GM18517 (cell line): ENCODE measurements around the gene OPA1.

Source experiments
- ATAC-seq: cut with Tn5 transposase; IDR thresholded peaks from one replicate; pipeline ENCODE4 v1.9.1; 2021; ENCODE audit warnings: mild to moderate bottlenecking, moderate library complexity; ENCODE audit not compliant: unreplicated experiment

Gene OPA1

GRCh38 chr3:193693774-193694173 is 100.8 kb downstream of the OPA1 start:
- ATAC-seq, result no peak

- no peak for ATAC-seq
Measured at GRCh38 chr3:193701953-193702635, 109.1 kb downstream of the OPA1 start.

GRCh38 chr3:193702967-193703366 is 110.0 kb downstream of the OPA1 start:
- ATAC-seq, result no peak

- ATAC-seq, result no peak
Measured at GRCh38 chr3:193704431-193704830, 111.4 kb downstream of the OPA1 start.

- ATAC-seq, result no peak
Measured at GRCh38 chr3:193708270-193708669, 115.3 kb downstream of the OPA1 start.

GRCh38 chr3:193710286-193711165 is 117.5 kb downstream of the OPA1 start:
- ATAC-seq, result no peak

GRCh38 chr3:193711166-193711485 is 118.1 kb downstream of the OPA1 start:
- no peak for ATAC-seq

- ATAC-seq, result no peak
Measured at GRCh38 chr3:193711523-193711963, 118.5 kb downstream of the OPA1 start.

- ATAC-seq, result no peak
Measured at GRCh38 chr3:193711964-193712598, 119.1 kb downstream of the OPA1 start.

- no peak for ATAC-seq
Measured at GRCh38 chr3:193712938-193713337, 119.9 kb downstream of the OPA1 start.

GRCh38 chr3:193714523-193715137 is 121.6 kb downstream of the OPA1 start:
- ATAC-seq, result no peak

- ATAC-seq, result no peak
Measured at GRCh38 chr3:193716150-193716549, 123.1 kb downstream of the OPA1 start.

- no peak for ATAC-seq
Measured at GRCh38 chr3:193719735-193720134, 126.7 kb downstream of the OPA1 start.

- no peak for ATAC-seq
Measured at GRCh38 chr3:193720169-193720568, 127.2 kb downstream of the OPA1 start.

- no peak for ATAC-seq
Measured at GRCh38 chr3:193722566-193722965, 129.6 kb downstream of the OPA1 start.

- ATAC-seq, result no peak
Measured at GRCh38 chr3:193727089-193727488, 134.1 kb downstream of the OPA1 start.

GRCh38 chr3:193728429-193729087 is 135.6 kb downstream of the OPA1 start:
- no peak for ATAC-seq

GRCh38 chr3:193729088-193729465 is 136.1 kb downstream of the OPA1 start:
- no peak for ATAC-seq

GRCh38 chr3:193729601-193730000 is 136.6 kb downstream of the OPA1 start:
- no peak for ATAC-seq

- ATAC-seq, result no peak
Measured at GRCh38 chr3:193730511-193730910, 137.5 kb downstream of the OPA1 start.

- ATAC-seq, result no peak
Measured at GRCh38 chr3:193730976-193731375, 138.0 kb downstream of the OPA1 start.
